ENCODE data around the gene UPP2.

UPP2 gene

GRCh38 chr2:158128168-158128973 is 26.7 kb downstream of the UPP2 start:
- no peak for TF ChIP-seq CTCF (conservative IDR thresholded peaks at IDR 0.05; ENCODE audit: low read depth, low read length)
- no peak overlapping the region for H3K4me3 ChIP-seq (ENCODE audit: low read length)
- DNase-seq (ENCODE audit: low read depth): no peak

DNA sequence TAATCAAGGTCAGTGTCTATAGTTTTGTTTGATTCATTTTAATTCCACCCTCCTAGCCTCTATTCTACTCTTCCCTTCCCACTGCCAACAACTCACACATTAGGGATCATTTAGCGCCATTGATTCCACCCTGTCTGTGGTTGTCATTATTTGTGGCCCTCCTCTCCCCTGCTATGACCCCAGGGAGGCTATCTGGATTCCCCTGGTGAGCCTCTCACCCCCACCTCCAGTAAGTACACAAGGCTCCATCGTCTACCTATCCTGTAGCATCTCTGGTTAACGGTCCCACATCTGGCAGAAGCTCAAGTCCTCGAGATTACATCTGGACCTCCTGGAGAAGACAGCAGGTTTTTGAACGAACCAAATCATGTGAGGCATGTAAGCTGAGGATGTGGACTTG is 27.4 kb downstream of the UPP2 start:
- no peak for TF ChIP-seq CTCF (conservative IDR thresholded peaks at IDR 0.05; ENCODE audit: low read depth, low read length)
- no peak for DNase-seq (ENCODE audit: low read depth)
- H3K4me3 ChIP-seq (ENCODE audit: low read length): no peak overlapping the region

- H3K4me3 ChIP-seq (ENCODE audit: low read length): no peak overlapping the region
- no peak for DNase-seq (ENCODE audit: low read depth)
- no peak for TF ChIP-seq CTCF (conservative IDR thresholded peaks at IDR 0.05; ENCODE audit: low read depth, low read length)
These were observed 29.3 kb downstream of the UPP2 start for GRCh38 chr2:158130832-158131473.

DNA sequence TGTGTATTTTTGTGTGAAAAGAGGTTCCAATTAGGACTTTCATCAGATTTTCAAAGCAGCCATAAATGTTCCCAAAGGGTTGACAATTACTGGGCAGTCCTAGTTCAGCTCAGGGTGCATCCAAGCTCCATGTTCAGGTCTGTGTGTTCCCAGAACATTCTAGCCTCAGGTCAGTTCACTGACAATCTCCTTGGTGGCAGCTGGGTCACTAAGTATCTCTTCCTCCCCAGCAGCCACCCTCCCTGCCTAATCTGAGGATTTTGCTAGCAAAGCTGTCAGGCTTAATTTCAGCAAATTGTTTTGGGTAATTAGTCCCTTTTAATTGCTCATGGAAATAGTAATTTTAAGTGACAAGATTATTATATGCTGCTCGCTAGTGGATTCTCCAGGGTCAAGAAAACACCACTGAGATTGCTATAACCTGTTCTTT is 29.8 kb downstream of the UPP2 start:
- DNase-seq (ENCODE audit: low read depth): no peak
- no peak overlapping the region for H3K4me3 ChIP-seq (ENCODE audit: low read length)
- TF ChIP-seq CTCF (conservative IDR thresholded peaks at IDR 0.05; ENCODE audit: low read depth, low read length): no peak

DNA sequence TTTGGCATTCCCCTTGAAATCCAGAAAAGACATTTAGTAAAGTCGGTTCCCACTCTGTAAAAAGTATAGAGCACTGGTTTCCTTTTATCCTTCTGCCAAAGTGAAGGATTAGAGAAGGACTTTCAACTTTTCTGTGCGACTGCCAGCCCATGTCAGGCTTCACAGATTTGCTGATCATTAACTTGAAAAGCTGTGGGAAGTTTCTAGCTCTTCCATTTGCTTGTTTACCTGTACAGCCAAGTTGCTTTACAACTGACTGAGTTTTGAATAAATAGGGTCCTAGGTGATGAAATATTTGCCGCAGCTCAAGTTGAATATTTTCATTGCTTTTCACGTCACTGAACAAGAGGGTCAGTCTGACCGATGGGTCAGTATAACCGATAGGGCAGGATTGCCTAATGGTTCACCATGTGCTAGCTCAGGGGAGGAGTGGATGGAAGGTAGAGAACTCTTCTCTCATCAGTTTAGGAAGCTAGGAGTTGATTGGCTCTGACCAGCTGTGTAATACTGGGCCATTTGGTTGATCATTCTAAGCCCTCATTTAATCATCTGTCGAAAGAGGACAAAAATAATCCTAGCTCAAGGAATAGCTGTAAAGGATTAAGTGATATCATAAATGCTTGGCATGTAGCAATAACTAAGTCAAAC is 30.4 kb downstream of the UPP2 start:
- no peak for TF ChIP-seq CTCF (conservative IDR thresholded peaks at IDR 0.05; ENCODE audit: low read depth, low read length)
- no peak overlapping the region for H3K4me3 ChIP-seq (ENCODE audit: low read length)
- DNase-seq (ENCODE audit: low read depth): peak; percentile 75

DNA sequence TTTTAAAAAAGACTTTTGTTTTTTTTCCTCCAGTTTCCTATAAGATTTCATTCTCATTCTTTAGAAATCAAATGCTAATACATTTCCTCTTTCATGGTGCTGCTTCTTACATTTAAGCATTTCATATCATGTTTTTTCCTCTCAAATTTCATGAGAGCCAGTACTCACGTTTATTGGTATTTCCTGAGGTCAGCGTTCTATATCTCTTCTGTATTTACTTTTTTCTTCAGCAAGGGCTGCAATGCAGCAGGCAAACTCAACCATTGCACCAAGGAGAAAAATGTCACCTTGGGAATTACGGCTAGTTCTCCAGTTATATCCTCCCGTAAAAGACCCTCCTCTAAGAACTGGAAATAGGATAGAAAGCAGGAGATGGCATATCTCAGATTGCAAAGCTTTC is 32.4 kb downstream of the UPP2 start:
- TF ChIP-seq CTCF (conservative IDR thresholded peaks at IDR 0.05; ENCODE audit: low read depth, low read length): no peak
- DNase-seq (ENCODE audit: low read depth): no peak
- H3K4me3 ChIP-seq (ENCODE audit: low read length): no peak overlapping the region
